ENCODE data around the gene DNAJB5.

DNA sequence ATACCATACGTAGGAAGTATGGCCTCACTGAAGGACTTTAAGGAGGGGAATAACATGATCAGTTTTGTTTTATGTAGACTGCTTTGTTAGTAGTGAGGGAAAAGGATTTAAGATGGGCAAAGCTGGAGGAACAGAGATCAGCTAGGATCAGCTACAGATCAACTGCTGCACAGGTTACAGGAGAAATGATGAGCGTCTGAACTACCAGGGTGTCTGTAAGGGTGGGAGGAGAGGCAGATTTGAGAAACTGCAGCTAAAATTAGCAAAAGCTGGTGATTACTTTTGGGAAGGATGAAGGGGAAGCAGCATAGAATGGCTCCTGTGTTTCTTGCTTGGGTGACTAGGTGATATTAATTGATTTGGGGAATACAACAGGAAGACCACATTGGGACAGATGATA lies 43.6 kb downstream of the DNAJB5 start:
- TF ChIP-seq, protein P1, sequence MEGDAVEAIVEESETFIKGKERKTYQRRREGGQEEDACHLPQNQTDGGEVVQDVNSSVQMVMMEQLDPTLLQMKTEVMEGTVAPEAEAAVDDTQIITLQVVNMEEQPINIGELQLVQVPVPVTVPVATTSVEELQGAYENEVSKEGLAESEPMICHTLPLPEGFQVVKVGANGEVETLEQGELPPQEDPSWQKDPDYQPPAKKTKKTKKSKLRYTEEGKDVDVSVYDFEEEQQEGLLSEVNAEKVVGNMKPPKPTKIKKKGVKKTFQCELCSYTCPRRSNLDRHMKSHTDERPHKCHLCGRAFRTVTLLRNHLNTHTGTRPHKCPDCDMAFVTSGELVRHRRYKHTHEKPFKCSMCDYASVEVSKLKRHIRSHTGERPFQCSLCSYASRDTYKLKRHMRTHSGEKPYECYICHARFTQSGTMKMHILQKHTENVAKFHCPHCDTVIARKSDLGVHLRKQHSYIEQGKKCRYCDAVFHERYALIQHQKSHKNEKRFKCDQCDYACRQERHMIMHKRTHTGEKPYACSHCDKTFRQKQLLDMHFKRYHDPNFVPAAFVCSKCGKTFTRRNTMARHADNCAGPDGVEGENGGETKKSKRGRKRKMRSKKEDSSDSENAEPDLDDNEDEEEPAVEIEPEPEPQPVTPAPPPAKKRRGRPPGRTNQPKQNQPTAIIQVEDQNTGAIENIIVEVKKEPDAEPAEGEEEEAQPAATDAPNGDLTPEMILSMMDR (IDR thresholded peaks at IDR 0.05) = no peak
- TF ChIP-seq POLR2A (IDR thresholded peaks at IDR 0.05) = no peak
